GM10266 (cell line): ENCODE data around the gene PRKCH.

Source experiments
- DNase-seq: peaks from one replicate; pipeline ENCODE4 v3.0.0; 2012; ENCODE audit errors: extremely low spot score
- CTCF ChIP-seq: IDR thresholded peaks from 2 replicates; pipeline ENCODE4 v1.5.1; 2012; ENCODE audit warnings: mild to moderate bottlenecking, low read depth; ENCODE audit not compliant: control insufficient read depth, insufficient read depth; ENCODE audit errors: missing control alignments

PRKCH gene

DNA sequence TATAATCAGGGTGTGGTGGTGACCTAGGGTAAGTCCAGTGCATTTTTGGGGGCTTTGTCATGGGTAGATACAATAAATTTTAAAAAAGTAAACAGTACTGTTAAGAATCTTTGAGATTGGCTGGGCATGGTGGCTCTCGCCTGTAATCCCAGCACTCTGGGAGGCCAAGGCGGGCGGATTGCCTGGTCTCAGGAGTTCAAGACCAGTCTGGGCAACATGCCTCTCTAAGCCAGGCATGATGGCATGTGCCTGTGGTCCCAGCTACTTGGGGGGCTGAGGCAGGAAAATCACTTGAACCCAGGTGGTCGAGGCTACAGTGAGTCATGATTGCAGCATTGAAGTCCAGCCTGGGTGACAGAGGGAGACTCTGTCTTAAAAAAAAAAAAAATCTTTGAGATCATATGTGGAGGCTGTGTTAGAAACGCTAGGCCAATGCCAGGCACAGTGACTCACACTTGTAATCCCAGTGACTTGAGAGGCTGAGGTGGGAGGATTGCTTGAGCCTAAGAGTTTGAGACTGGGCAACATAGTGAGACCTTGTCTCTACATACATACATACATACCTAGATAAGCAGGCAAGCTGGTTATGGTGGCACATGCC is 67.7 kb downstream of the PRKCH start:
- no peak for TF ChIP-seq CTCF

GRCh38 chr14:61391119-61391518 is 69.7 kb downstream of the PRKCH start:
- DNase-seq: no peak
- no peak for TF ChIP-seq CTCF

More for the DNA sequence above, 67.7 kb downstream of the PRKCH start:
- no peak for DNase-seq

- no peak for DNase-seq
- no peak for TF ChIP-seq CTCF
Measured at GRCh38 chr14:61392297-61392696, 70.9 kb downstream of the PRKCH start.

DNA sequence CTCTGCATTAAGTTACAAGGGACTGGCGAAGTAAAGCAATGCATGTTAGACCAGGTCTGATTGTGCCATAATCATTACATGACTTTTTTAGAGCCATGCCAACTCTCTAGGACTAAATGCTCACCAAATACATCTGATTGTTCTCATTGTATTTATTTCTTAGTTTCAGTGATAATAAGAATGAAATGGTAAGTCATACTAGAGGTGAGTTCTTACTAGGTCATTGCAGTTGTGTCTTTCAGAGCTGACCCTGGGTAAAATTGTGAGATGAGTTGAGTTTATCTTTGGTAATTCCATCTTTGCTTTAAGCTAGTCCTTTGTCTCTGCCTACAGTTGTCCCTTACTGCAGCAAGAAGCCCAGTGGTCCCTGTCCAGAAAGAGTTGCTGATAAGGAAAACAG is 73.2 kb downstream of the PRKCH start:
- no peak for TF ChIP-seq CTCF
- no peak for DNase-seq

DNA sequence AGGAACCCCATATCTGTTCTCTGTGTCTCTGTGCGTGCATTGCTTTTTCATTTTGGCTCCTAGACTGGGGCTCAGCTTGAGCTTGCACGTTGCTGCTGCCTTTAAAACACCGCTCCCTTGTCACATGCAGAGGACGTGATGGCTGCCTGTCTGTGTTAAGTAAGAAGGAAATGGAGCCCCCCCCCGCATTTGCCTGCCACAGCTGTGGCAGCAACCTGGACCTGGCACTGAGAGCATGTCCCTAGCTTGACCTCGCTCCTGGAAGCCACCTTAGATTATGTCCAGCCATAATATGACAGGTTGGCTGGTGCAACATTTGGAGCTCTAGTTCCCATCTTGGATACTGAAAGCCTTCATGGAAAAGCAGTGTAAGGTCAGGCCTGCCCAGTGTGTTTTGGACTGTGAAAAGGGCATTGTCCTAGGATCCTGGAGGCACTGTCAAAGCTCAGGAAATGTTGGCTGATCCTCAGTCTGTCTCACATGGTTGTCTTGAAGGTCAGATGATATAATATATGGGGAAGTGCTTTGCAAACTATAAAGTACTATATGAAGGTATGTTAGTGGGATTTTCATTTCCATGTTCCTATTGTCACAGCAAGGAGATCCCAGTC is 73.8 kb downstream of the PRKCH start:
- no peak for TF ChIP-seq CTCF
- DNase-seq: no peak

GRCh38 chr14:61396279-61396678 is 74.9 kb downstream of the PRKCH start:
- no peak for DNase-seq
- no peak for TF ChIP-seq CTCF

DNA sequence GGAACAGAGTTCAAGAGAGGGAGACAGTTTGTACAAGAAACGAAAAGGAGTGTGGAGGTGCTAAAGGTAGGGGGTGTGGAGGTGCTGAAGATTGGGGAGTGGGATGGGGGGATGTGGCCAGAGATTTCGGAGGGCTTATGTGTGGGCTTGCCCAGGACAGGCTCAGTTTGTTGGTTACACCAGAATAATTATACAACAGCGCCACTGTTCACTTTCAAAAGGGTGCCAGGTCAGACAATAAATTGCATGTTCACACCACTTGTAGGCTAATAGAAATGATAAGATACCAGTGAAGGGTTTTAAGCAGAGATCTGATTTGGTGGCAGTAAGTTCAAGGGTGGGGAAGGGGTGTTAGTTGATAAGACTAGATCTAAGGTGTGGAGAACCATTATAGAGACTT is 75.3 kb downstream of the PRKCH start:
- no peak for DNase-seq
- no peak for TF ChIP-seq CTCF
